Measurements from ENCODE around the gene ZNF415.

Gene ZNF415

GRCh38 chr19:53112286-53112685 lies 20.4 kb downstream of the ZNF415 start:
- no peak overlapping the region for H3K27ac Mint-ChIP-seq
- peaks cover 3% of the 10 kb centered on the region for H3K27me3 Mint-ChIP-seq (ENCODE audit: low read depth, poor library complexity)
- H3K4me1 Mint-ChIP-seq: no peaks in the 10 kb centered on the region
- no peak for DNase-seq
- H3K9me3 Mint-ChIP-seq: peaks cover 45% of the 10 kb centered on the region
- TF ChIP-seq, protein P1, sequence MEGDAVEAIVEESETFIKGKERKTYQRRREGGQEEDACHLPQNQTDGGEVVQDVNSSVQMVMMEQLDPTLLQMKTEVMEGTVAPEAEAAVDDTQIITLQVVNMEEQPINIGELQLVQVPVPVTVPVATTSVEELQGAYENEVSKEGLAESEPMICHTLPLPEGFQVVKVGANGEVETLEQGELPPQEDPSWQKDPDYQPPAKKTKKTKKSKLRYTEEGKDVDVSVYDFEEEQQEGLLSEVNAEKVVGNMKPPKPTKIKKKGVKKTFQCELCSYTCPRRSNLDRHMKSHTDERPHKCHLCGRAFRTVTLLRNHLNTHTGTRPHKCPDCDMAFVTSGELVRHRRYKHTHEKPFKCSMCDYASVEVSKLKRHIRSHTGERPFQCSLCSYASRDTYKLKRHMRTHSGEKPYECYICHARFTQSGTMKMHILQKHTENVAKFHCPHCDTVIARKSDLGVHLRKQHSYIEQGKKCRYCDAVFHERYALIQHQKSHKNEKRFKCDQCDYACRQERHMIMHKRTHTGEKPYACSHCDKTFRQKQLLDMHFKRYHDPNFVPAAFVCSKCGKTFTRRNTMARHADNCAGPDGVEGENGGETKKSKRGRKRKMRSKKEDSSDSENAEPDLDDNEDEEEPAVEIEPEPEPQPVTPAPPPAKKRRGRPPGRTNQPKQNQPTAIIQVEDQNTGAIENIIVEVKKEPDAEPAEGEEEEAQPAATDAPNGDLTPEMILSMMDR (IDR thresholded peaks at IDR 0.05): no peak
- H3K36me3 Mint-ChIP-seq (ENCODE audit: low read depth): peaks cover 90% of the 10 kb centered on the region
- no peak overlapping the region for H3K4me3 Mint-ChIP-seq

GRCh38 chr19:53109527-53109926 lies 23.2 kb downstream of the ZNF415 start:
- Mint-ChIP-seq H3K4me1 (no peaks in the 10 kb centered on the region), H3K4me3 (no peak overlapping the region), H3K27ac (no peak overlapping the region), H3K9me3 (peaks cover 18% of the 10 kb centered on the region), H3K27me3 (ENCODE audit: low read depth, poor library complexity) (peaks cover 3% of the 10 kb centered on the region), H3K36me3 (ENCODE audit: low read depth) (peaks cover 71% of the 10 kb centered on the region)
- DNase-seq: no peak
- TF ChIP-seq, protein P1 (IDR thresholded peaks at IDR 0.05): no peak

- TF ChIP-seq, protein P1 (IDR thresholded peaks at IDR 0.05): no peak
- peaks cover 29% of the 10 kb centered on the region for H3K4me1 Mint-ChIP-seq
- H3K27ac Mint-ChIP-seq: peak within 1 kb of the TSS; percentile 49
- peak within 1 kb of the TSS; percentile 91 for H3K4me3 Mint-ChIP-seq
- peak; percentile 99 for DNase-seq
- H3K27me3 Mint-ChIP-seq (ENCODE audit: low read depth, poor library complexity): peaks cover 3% of the 10 kb centered on the region
- peaks cover 52% of the 10 kb centered on the region for H3K36me3 Mint-ChIP-seq (ENCODE audit: low read depth)
- peaks cover 4% of the 10 kb centered on the region for H3K9me3 Mint-ChIP-seq
Observed at GRCh38 chr19:53103234-53104203, 29.2 kb downstream of the ZNF415 start, which contains the start of gene ZNF160. TSS of gene ZNF160 (minus strand) at chr19:53103422. CDS start at chr19:53086276, 17,146 bp downstream.

DNA sequence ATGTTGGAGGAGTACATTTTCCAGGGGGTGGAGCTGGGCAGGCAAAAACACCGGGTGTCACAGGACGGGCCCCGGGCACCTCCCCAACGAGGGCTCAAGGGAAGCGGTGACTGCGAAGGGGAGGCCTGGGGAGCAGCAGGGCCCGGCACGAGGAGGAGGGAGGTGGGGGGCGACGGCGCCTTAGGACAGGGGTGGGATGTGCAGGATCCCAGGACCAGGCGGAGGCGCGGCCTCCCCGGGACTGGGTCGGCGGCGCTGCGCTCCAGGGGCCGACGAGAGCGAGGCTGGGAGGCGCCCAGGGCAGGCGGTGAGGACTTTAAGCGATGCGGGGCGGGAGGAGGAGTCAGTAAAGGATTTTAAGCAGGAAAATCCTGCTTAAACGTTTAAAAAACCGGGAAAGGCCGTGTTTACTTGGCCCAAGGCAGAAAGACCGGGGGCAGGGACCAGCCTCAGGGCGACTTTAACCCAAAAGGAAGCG lies 29.9 kb downstream of the ZNF415 start:
- DNase-seq: peak; percentile 50
- H3K9me3 Mint-ChIP-seq: peaks cover 4% of the 10 kb centered on the region
- H3K4me3 Mint-ChIP-seq: peak overlapping the region; percentile 91
- peaks cover 3% of the 10 kb centered on the region for H3K27me3 Mint-ChIP-seq (ENCODE audit: low read depth, poor library complexity)
- peaks cover 34% of the 10 kb centered on the region for H3K4me1 Mint-ChIP-seq
- TF ChIP-seq, protein P1 (IDR thresholded peaks at IDR 0.05): no peak
- H3K36me3 Mint-ChIP-seq (ENCODE audit: low read depth): peaks cover 52% of the 10 kb centered on the region
- peak overlapping the region; percentile 49 for H3K27ac Mint-ChIP-seq

- Mint-ChIP-seq H3K27me3 (ENCODE audit: low read depth, poor library complexity) (peaks cover 4% of the 10 kb centered on the region), H3K4me3 (peak overlapping the region; percentile 91), H3K4me1 (peaks cover 39% of the 10 kb centered on the region), H3K9me3 (peaks cover 4% of the 10 kb centered on the region), H3K36me3 (ENCODE audit: low read depth) (peaks cover 52% of the 10 kb centered on the region), H3K27ac (peak overlapping the region; percentile 49)
- peak; percentile 25 for DNase-seq
- TF ChIP-seq, protein P1 (IDR thresholded peaks at IDR 0.05): no peak
Observed at GRCh38 chr19:53102206-53102755, 30.4 kb downstream of the ZNF415 start.
